ENCODE data around the gene TTLL11.

Gene TTLL11

DNA sequence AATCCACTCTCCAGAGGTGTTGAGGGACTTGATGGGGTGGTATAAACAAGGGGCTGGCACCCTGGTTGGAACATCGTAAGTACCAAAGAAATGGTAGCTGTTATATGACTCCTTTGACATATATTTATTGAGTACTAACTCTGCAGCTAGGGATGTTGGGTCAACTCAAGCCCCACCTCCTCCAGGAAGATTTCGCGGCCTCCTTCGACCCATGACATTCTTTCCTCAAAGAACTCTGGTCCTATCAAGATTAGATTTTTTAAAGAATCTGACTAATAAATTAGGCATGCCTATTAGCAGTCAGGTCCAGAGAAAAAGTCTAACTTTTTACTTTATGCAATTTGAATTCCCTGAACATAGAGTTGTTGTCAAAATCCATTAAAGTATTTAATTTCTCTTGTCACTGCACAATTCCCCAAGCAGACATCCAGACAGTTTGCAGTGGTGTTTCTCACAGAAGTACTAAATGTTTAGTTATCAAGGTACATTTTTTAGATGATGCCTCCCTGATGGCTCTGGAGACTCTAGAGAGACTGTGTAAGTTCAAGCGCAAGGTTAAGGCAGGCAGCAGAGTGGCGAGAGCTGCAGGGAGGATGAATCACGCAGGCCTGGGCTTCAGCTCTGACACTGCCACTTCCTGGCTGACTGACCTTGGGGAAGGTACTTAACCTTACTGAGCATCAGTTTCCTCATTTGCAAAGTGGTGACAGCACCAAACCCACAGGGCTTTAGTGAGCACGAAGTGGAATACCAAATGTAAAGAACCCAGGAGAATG lies 209.6 kb downstream of the TTLL11 start:
- DNase-seq (ENCODE audit: low spot score): no peak

DNA sequence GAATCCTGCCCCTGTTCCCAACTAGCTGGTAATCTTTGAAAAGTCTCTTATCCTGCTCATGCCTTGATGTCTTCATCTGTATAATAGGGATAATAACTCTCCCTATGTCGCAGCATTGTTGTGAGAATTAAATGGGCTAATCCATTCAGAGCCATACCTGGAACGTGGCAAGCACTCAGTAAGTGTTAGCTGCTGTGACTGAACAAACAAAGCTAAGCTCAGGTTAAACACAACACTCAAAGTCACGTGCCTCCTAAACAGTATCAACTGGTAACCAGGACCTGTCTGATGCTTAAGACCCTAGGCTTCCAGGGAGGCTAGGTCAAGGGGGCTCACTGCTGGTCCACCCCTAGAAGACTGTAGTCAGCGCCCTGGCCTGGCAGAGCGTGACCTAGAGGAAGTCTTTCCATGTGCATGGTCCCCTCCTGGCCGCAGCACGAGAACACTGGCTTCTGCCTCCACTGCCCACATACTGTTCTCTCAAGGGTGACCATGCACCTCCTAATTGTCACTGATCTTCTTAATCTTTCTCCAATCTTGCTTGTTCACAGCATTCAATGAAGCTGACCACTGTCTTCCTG lies 211.1 kb downstream of the TTLL11 start:
- no peak for DNase-seq (ENCODE audit: low spot score)

DNA sequence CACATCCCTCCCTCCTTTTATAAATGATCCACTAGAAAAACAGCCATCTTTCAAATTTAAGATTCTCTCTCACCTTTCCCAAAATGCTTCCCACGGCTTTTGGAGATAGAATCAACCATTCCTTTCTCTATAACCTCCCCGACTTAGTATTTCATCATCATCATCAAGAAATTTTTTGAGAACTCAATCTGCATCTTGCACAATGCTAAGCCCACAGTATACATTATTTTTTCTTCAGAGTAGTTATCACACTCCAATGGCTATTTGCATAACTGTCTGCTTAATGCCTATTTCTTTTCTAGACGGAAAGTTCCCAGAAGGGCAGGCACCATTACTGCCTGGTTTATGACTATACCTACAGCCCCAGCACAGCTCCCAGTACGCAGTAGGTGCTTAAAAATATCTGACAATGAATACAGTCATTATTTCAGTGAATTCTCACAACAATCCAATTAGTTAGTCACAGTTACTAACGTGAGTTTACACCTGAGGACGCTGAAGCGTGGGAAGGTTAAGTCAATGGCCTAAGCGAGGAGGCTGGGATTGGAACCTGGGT lies 212.7 kb downstream of the TTLL11 start:
- no peak for DNase-seq (ENCODE audit: low spot score)

DNA sequence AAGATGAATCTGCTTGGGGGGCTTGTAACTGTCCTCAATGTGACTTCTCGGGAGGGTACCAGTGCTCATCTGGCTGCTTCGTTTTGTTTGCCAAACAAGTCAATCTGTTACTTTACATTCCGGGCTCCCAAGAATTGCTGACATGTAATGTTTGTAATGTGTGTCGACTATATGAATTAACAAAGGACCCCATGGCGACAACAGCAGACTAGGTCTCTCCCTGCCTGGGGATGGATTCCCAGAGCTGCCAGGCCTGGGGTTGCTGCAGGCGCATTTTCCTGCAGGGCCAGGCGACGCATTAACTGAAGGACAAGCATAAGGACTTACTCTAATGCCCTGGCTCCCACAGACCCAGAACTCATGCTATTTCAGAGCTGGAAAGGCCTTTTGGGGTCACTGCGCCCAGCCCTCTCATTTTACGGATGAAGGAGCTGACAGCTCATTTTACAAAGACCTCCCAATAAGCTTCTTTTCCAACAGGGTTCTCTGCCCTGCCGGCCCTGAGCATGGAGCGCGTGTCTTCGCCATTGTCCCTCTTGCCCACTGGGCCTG lies 214.8 kb downstream of the TTLL11 start:
- no peak for DNase-seq (ENCODE audit: low spot score)

DNA sequence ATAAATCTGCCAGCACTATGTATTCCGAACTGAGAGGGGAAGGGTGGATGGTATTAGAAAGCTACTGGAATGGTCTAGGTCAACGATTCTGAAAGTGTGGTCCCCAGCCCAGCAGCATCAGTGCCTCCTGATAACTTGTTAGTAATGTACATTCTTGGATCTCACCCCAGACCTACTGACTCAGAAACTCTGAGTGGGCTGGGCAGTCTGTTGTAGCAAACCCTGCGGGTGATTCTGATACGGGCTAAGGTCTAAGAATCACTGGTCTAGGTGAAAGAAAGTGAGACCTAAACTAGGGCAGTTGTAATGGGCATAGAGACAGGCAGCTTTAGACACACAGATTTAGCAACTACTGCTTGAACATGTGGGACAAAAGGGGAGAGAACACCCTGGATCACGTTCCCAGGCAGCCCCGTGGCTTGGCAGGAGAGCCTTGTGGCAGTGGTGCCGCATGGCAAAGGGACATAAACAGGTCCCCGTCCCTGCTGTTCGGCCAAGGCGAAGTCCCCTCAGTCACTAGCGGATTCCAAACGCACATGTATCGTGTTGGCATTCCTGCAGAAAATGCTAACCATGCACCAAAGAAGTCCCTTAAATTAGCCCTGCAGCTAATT lies 216.3 kb downstream of the TTLL11 start:
- peak; percentile 69 for DNase-seq (ENCODE audit: low spot score)

GRCh38 chr9:121876255-121876654 lies 216.9 kb downstream of the TTLL11 start:
- no peak for DNase-seq (ENCODE audit: low spot score)

DNA sequence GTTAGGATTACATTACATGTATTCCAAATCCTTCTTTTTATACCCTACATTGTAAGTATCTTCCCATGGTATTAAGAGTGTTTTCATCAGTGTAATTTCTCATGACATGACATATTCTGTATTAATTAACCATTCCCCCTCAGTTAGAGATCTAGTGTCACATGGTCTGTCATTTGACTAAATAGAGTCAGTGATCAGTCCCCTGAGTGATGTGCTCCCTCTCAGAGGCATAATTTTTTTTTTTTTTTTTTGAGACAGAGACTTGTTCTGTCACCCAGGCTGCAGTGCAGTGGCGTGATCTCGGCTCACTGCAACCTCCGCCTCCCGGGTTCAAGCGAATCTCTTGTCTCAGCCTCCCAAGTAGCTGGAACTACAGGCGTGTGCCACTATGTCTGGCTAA lies 218.6 kb downstream of the TTLL11 start:
- no peak for DNase-seq (ENCODE audit: low spot score)

GRCh38 chr9:121871431-121872025 lies 221.6 kb downstream of the TTLL11 start:
- DNase-seq (ENCODE audit: low spot score): no peak

- DNase-seq (ENCODE audit: low spot score): no peak
Observed at GRCh38 chr9:121870271-121870670, 222.8 kb downstream of the TTLL11 start.

GRCh38 chr9:121868626-121869025 lies 224.5 kb downstream of the TTLL11 start:
- no peak for DNase-seq (ENCODE audit: low spot score)

GRCh38 chr9:121866927-121867326 lies 226.2 kb downstream of the TTLL11 start:
- no peak for DNase-seq (ENCODE audit: low spot score)

GRCh38 chr9:121865884-121866283 lies 227.2 kb downstream of the TTLL11 start:
- no peak for DNase-seq (ENCODE audit: low spot score)

DNA sequence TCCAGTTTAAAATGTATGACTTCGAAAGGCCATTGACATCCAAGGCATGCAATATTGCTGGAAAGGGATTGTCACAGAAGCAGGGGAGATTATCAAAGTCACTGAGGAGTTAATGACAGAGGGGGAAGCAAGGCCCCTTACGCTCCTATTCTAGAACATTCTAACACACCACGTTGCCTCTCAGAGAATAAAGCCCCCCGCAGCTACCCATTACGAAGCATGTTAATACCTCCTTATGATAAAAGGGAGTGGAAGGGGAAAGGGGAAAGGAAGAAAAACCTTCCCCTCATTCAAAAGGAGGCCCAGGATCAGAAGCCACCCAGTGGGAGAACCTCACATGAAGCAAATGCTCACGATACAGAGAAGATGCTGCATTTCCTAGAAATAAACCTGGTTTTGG lies 228.0 kb downstream of the TTLL11 start:
- no peak for DNase-seq (ENCODE audit: low spot score)

GRCh38 chr9:121863955-121864354 lies 229.2 kb downstream of the TTLL11 start:
- no peak for DNase-seq (ENCODE audit: low spot score)

- DNase-seq (ENCODE audit: low spot score): no peak
Observed at GRCh38 chr9:121862371-121863332, 230.5 kb downstream of the TTLL11 start.

DNA sequence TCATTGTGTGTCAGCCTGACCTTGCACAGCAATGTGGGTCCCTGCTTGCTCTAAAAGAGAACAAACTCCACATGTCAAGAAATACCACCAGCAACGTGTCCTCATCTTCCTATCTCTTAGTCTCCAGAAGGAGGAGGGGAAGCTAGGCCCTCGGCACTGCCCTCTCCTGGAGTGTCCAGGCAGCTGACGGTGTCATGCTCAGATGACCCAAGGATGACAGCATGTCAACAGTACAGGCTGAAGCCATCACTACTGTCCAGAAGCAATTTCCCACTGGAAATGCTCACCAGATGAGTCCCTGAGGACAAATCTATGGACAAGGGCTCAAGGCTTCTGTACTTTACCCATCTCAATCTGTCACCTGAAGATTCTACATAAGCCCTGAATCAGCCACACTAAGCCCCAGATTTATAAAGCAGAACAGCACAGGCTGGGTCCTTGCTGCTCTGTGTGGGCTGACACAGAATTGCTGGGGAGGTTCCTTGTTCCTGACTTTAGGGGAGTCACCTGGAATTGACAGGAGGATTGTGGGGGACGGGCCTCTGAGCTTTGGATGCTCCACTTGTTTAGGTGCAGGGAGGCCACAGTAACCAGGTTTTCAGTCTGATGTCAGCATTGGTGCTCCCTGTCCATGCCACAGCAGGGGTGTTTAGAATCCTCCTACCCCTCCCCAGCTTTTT lies 231.5 kb downstream of the TTLL11 start:
- DNase-seq (ENCODE audit: low spot score): no peak

DNA sequence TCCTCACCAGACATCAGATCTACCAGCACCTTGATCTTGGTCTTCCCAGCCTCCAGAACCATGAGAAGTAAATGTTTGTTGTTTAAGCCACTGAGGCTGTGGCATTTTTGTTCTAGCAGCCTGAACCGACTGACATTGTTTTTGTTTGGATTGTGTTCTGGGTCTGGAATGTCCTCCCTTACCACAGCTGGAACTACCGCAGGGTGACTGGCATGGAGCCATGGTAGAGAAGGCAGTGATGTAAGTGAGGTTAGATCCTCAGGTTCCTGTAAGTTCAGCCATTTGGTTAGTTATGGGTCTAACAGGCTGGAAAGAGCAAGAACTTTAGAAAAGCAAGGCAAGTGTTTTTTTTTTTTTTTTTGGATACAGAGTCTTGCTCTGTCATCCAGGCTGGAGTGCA lies 232.4 kb downstream of the TTLL11 start:
- peak; percentile 70 for DNase-seq (ENCODE audit: low spot score)

DNA sequence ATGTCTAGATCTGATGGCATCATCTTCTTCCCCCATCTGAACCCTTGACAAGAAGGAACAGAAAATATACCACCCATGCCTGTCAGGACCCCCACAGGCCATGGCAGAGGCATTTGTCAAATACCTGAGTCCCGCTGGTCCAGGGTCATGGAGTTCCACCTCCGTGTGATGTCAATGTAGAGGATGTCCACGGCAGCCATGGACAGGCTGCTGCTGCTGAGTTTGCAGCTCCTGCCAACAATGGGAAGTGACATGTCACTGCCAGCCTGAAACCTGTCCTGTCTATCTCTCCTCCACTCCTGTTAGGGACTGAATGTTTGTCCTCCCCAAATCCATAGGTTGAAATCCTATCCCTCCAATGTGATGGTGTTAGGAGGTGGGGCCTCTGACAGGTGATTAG lies 232.9 kb downstream of the TTLL11 start:
- DNase-seq (ENCODE audit: low spot score): no peak

GRCh38 chr9:121859646-121860045 lies 233.5 kb downstream of the TTLL11 start:
- DNase-seq (ENCODE audit: low spot score): no peak

GRCh38 chr9:121858788-121859187 lies 234.3 kb downstream of the TTLL11 start:
- DNase-seq (ENCODE audit: low spot score): no peak

GRCh38 chr9:121857928-121858327 lies 235.2 kb downstream of the TTLL11 start:
- DNase-seq (ENCODE audit: low spot score): no peak

All from AG08396 (cell line).